ENCODE results near the gene STK39.
A peak's percentile ranks its signal among the peaks of the same experiment; 100 is the strongest.

Gene STK39

GRCh38 chr2:168207851-168208250, 39.5 kb downstream of the STK39 start:
- DNase-seq = no peak

GRCh38 chr2:168203762-168204693, 43.4 kb downstream of the STK39 start:
- no peak for DNase-seq

- DNase-seq = no peak
These were observed 45.7 kb downstream of the STK39 start for GRCh38 chr2:168201584-168202116.

- no peak for DNase-seq
These were observed 46.3 kb downstream of the STK39 start for GRCh38 chr2:168200930-168201583.

GRCh38 chr2:168198476-168199207, 48.8 kb downstream of the STK39 start:
- DNase-seq = no peak

- DNase-seq = no peak
These were observed 50.6 kb downstream of the STK39 start for GRCh38 chr2:168196764-168197180.

GRCh38 chr2:168194784-168195522, 52.4 kb downstream of the STK39 start:
- DNase-seq = no peak

GRCh38 chr2:168192839-168193616, 54.4 kb downstream of the STK39 start:
- DNase-seq = peak; percentile 82

GRCh38 chr2:168191955-168192785, 55.2 kb downstream of the STK39 start:
- DNase-seq = no peak

GRCh38 chr2:168190590-168191336, 56.6 kb downstream of the STK39 start:
- no peak for DNase-seq

- no peak for DNase-seq
These were observed 57.4 kb downstream of the STK39 start for GRCh38 chr2:168189835-168190569.

GRCh38 chr2:168188002-168188401, 59.4 kb downstream of the STK39 start:
- DNase-seq = no peak

- no peak for DNase-seq
These were observed 60.9 kb downstream of the STK39 start for GRCh38 chr2:168186452-168186851.

- peak; percentile 6 for DNase-seq
These were observed 61.7 kb downstream of the STK39 start for GRCh38 chr2:168185583-168186274.

GRCh38 chr2:168184681-168185513, 62.5 kb downstream of the STK39 start:
- DNase-seq = no peak

GRCh38 chr2:168183308-168183997, 63.9 kb downstream of the STK39 start:
- no peak for DNase-seq
